SU-DHL-6 (cell line): Measurements from ENCODE around the gene FBXO11.

Experiments
- EZH2phosphoT487 ChIP-seq: fragments of 200-600 bp; sonication (generic), shearing (Covaris generic); conservative IDR thresholded peaks from 2 replicates; pipeline ENCODE4 v1.6.1; 2018; ENCODE audit warnings: mild to moderate bottlenecking, antibody characterized with exemption, low read length, moderate library complexity, mixed read lengths
- TF ChIP-seq, protein P1 (sequence below): fragments of 200-600 bp; sonication (generic); IDR thresholded peaks from one replicate; pipeline ENCODE4 v1.5.1; 2017; ENCODE audit warnings: antibody characterized with exemption, mild to moderate bottlenecking, low read length, moderate library complexity; ENCODE audit not compliant: insufficient read depth, poor library complexity, severe bottlenecking

DNA sequence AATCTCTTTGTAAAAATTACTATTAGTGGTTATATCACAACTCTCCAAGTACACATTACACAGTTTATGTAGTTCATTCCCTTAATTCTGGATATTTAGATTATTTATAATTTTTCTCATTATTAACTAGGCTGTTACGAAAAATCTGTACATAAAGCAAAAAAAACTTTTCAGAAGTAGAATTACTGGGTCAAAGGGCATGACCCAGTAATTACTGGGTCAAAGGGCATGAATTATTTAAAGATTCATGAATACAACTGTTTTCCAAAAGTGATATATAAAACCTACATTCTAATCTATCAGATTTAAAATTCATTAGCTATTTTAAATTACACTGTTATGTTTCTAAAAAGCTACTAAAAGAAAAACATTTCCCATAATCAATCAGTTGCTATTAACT lies 68.0 kb downstream of the FBXO11 start:
- TF ChIP-seq, protein P1, sequence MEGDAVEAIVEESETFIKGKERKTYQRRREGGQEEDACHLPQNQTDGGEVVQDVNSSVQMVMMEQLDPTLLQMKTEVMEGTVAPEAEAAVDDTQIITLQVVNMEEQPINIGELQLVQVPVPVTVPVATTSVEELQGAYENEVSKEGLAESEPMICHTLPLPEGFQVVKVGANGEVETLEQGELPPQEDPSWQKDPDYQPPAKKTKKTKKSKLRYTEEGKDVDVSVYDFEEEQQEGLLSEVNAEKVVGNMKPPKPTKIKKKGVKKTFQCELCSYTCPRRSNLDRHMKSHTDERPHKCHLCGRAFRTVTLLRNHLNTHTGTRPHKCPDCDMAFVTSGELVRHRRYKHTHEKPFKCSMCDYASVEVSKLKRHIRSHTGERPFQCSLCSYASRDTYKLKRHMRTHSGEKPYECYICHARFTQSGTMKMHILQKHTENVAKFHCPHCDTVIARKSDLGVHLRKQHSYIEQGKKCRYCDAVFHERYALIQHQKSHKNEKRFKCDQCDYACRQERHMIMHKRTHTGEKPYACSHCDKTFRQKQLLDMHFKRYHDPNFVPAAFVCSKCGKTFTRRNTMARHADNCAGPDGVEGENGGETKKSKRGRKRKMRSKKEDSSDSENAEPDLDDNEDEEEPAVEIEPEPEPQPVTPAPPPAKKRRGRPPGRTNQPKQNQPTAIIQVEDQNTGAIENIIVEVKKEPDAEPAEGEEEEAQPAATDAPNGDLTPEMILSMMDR: no peak
- TF ChIP-seq EZH2phosphoT487: no peak
